SU-DHL-6 (cell line): Measurements from ENCODE around the gene HELB.

Experiments
- CTCF ChIP-seq: fragments of 200-600 bp; sonication (generic); IDR thresholded peaks from one replicate; pipeline ENCODE4 v1.5.1; 2017; ENCODE audit warnings: antibody characterized with exemption, mild to moderate bottlenecking, low read length, moderate library complexity; ENCODE audit not compliant: insufficient read depth, poor library complexity, severe bottlenecking
- EZH2phosphoT487 ChIP-seq: fragments of 200-600 bp; sonication (generic), shearing (Covaris generic); conservative IDR thresholded peaks from 2 replicates; pipeline ENCODE4 v1.6.1; 2018; ENCODE audit warnings: mild to moderate bottlenecking, antibody characterized with exemption, low read length, moderate library complexity, mixed read lengths

DNA sequence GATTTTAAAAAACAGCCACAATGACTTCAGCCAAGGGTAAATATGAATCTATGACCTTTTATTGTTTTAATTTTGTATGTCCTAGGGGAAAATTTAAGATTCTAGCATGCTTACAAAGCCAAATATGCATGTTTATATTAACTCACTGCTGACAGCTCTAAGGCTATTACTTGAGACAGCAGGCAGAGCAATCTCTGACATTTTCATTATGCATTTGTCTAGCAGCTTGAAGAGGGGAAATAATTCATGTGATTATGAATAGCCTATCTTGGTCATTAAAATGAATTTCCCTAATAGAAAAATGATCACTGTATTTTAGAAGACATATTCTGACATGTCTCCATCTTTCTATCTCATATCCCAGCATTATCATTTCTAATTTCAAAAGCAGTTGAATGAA, 46.6 kb upstream of the HELB start:
- TF ChIP-seq CTCF (no peak), EZH2phosphoT487 (no peak)
